Testis (tissue), 3 donors: ENCODE measurements around the gene PTPRC. TPM values are rescaled to one million over a fixed set of nuclear protein-coding genes. Genes with fewer than 3 reads are reported as not detected.

Source experiments
- DNase-seq: peaks from one replicate; pipeline ENCODE4 v3.0.0-alpha.2; 2019
- H3K27ac ChIP-seq, 2 donors: fragments of 200-600 bp; sonication (generic); one replicate each; pipeline ENCODE4 v1.5.1; 2019
- H3K27me3 ChIP-seq: fragments of 200-600 bp; sonication (generic); one replicate; pipeline ENCODE4 v1.5.1; 2019
- H3K36me3 ChIP-seq: fragments of 200-600 bp; sonication (generic); one replicate; pipeline ENCODE4 v1.5.1; 2017; ENCODE audit warnings: low read depth; ENCODE audit errors: missing control alignments
- H3K4me1 ChIP-seq: fragments of 200-600 bp; sonication (generic); one replicate; pipeline ENCODE4 v1.5.1; 2019
- H3K4me3 ChIP-seq, 2 donors: fragments of 200-600 bp; sonication (generic); one replicate each; pipeline ENCODE4 v1.5.1; 2017 to 2019
- H3K9me3 ChIP-seq: fragments of 200-600 bp; sonication (generic); one replicate; pipeline ENCODE4 v1.5.1; 2017
- POLR2A ChIP-seq: fragments of 450-650 bp; IDR thresholded peaks from one replicate; pipeline ENCODE4 v1.6.1; 2017; ENCODE audit warnings: antibody characterized with exemption, mild to moderate bottlenecking, moderate library complexity
- WGBS, 2 donors: methylation state at CpG; one replicate each; pipeline ENCODE4 v1.1.5; 2018; 5-methylcytosine and 5-hydroxymethylcytosine counted together
- intact Hi-C: fragments of 100-400 bp; cut with DNase I; formaldehyde crosslinking; loops from one replicate; pipeline ENCODE4 v1.15.1; 2023; ENCODE audit warnings: low total_unique reads
- polyA plus RNA-seq: library from polyadenylated mRNA; stranded (reverse); fragments of 350-450 nt; fragmentation: Illumina TruSeq; extraction: RNeasy Lipid Tissue Mini Kit (QIAGEN cat#74804); gene quantifications from one replicate; pipeline ENCODE4 v1.2.3, GENCODE V29; 2014; ENCODE audit warnings: low read depth, low replicate concordance; ENCODE audit not compliant: insufficient read depth
- total RNA-seq, 2 donors: library from RNA; depleted of rRNA; stranded (reverse); fragments of >200 nt; gene quantifications; one replicate each; pipeline ENCODE4 v1.2.3, GENCODE V29; 2016
- TF ChIP-seq, protein P1 (sequence below), 3 experiments: fragments of 450-650 bp in 2 of 3; fragments of 200-600 bp in 1 of 3; sonication (generic) in 1 of 3; IDR thresholded peaks; one replicate each; pipeline ENCODE4 v1.5.1; 2016 to 2019; ENCODE audit warnings: antibody characterized with exemption in 3 of 3, mild to moderate bottlenecking in 2 of 3, moderate library complexity in 1 of 3

Gene PTPRC
- total and polyA plus RNA-seq, 3 donors from 2014 or later: 5.1 to 10.8 (median 9.7) TPM

DNA sequence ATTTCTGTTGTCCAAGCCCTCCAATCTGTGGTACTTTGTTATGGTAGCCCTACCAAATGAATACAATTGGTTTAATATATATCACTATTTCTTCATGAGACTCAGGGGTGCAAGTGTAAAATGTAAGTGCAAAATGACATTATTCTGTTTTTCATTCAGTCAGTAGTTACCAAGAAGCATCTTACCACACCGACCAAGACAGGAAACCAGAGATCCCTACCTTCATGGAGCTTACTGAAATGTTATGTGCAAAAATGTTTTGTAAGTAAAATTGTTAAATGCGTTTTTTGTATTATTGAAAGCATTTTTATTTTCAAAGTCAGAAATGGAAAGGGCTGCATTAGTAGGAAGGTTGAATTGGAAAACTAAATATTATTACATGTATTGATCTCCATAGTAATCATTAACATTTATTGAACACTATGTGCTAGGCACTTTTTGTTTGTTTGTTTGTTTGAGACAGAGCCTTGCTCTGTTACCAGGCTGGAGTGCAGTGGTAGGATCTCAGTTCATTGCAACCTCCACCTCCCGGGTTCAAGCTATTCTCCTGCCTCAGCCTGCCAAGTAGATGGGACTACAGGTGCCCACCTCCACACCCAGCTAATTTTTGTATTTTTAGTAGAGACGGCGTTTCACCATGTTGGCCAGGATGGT lies 166.8 kb downstream of the PTPRC start:
- intact Hi-C loops: no loop called here
- no peaks in the 10 kb centered on the region for H3K27me3 ChIP-seq
- 86 to 96% methylated on average over 5 of the region's 5 CpGs for WGBS, 2 donors
- H3K4me3 ChIP-seq: no peak overlapping the region
- no peak for DNase-seq
- H3K27ac ChIP-seq: no peak overlapping the region
- TF ChIP-seq, protein P1, sequence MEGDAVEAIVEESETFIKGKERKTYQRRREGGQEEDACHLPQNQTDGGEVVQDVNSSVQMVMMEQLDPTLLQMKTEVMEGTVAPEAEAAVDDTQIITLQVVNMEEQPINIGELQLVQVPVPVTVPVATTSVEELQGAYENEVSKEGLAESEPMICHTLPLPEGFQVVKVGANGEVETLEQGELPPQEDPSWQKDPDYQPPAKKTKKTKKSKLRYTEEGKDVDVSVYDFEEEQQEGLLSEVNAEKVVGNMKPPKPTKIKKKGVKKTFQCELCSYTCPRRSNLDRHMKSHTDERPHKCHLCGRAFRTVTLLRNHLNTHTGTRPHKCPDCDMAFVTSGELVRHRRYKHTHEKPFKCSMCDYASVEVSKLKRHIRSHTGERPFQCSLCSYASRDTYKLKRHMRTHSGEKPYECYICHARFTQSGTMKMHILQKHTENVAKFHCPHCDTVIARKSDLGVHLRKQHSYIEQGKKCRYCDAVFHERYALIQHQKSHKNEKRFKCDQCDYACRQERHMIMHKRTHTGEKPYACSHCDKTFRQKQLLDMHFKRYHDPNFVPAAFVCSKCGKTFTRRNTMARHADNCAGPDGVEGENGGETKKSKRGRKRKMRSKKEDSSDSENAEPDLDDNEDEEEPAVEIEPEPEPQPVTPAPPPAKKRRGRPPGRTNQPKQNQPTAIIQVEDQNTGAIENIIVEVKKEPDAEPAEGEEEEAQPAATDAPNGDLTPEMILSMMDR (IDR thresholded peaks at IDR 0.05): no peak
- TF ChIP-seq POLR2A: no peak
- no peaks in the 10 kb centered on the region for H3K4me1 ChIP-seq
- H3K36me3 ChIP-seq: no peaks in the 10 kb centered on the region
- H3K9me3 ChIP-seq: no peaks in the 10 kb centered on the region

DNA sequence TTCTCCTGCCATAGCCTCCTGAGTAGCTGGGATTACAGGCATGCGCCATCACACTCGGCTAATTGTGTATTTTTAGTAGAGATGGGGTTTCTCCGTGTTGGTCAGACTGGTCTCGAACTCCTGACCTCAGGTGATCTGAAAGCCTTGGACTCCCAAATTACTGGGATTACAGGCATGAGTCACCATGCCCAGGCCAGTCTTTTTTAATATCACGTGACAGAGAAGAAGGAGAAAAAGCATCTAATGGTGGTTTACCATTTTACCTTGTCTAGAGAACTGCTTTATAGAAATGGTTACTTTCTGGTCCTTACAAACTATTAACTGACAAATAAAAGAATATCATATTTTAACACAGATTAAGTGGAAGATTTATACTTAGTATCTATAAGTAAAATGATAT lies 168.0 kb downstream of the PTPRC start:
- TF ChIP-seq POLR2A: no peak
- TF ChIP-seq, protein P1 (IDR thresholded peaks at IDR 0.05): no peak
- Histone ChIP-seq H3K27ac (no peak overlapping the region), H3K27me3 (no peaks in the 10 kb centered on the region), H3K4me3 (no peak overlapping the region), H3K4me1 (no peaks in the 10 kb centered on the region), H3K9me3 (no peaks in the 10 kb centered on the region), H3K36me3 (no peaks in the 10 kb centered on the region)
- intact Hi-C loops: no loop called here
- WGBS, 2 donors: 92% methylated on average over 5 of the region's 5 CpGs
- DNase-seq: no peak

Other genes with a start within 250 kb of the PTPRC start
- not detected for gene ATP6V1G3, start 98.4 kb upstream of the PTPRC start, total RNA-seq
- gene ATP6V1G3, start 98.4 kb upstream of the PTPRC start, polyA plus RNA-seq: not detected